Osteocyte (in vitro differentiated cells): Measurements from ENCODE around the gene SYNE1. TPM values are rescaled to one million over a fixed set of nuclear protein-coding genes. Genes with fewer than 3 reads are reported as not detected.
A peak's percentile ranks its signal among the peaks of the same experiment; 100 is the strongest.

ENCODE experiments used
- DNase-seq: peaks from one replicate; pipeline ENCODE4 v3.0.0; 2021; ENCODE audit warnings: mixed read lengths; ENCODE audit not compliant: unreplicated experiment; ENCODE audit errors: extremely low spot score
- H3K27ac Mint-ChIP-seq: one replicate; pipeline ENCODE4 v1.8.0; 2021; ENCODE audit warnings: mild to moderate bottlenecking, mixed read lengths; ENCODE audit not compliant: unreplicated experiment
- H3K27me3 Mint-ChIP-seq: one replicate; pipeline ENCODE4 v1.8.0; 2021; ENCODE audit warnings: mixed read lengths; ENCODE audit not compliant: unreplicated experiment
- H3K36me3 Mint-ChIP-seq: one replicate; pipeline ENCODE4 v1.8.0; 2021; ENCODE audit warnings: mixed read lengths; ENCODE audit not compliant: unreplicated experiment
- H3K4me1 Mint-ChIP-seq: one replicate; pipeline ENCODE4 v1.8.0; 2021; ENCODE audit warnings: mixed read lengths; ENCODE audit not compliant: unreplicated experiment
- H3K4me3 Mint-ChIP-seq: one replicate; pipeline ENCODE4 v1.8.0; 2021; ENCODE audit warnings: mild to moderate bottlenecking, moderate library complexity, mixed read lengths; ENCODE audit not compliant: unreplicated experiment
- H3K9me3 Mint-ChIP-seq: one replicate; pipeline ENCODE4 v1.8.0; 2021; ENCODE audit warnings: mixed read lengths; ENCODE audit not compliant: unreplicated experiment
- CTCF ChIP-seq: fragments of 200-600 bp; sonication (generic); IDR thresholded peaks from 2 replicates; pipeline ENCODE4 v1.5.0; 2021; ENCODE audit warnings: antibody characterized with exemption, mild to moderate bottlenecking, moderate library complexity
- total RNA-seq: library from RNA; stranded (reverse); gene quantifications from 2 replicates; pipeline ENCODE4 v1.2.1, GENCODE V29; 2021

Gene SYNE1
- total RNA-seq, 1 donor from 2014 or later: 130 TPM

GRCh38 chr6:152240436-152240835 is 396.7 kb downstream of the SYNE1 start:
- Mint-ChIP-seq H3K27me3 (no peaks in the 10 kb centered on the region), H3K4me3 (no peak overlapping the region), H3K27ac (no peak overlapping the region), H3K36me3 (peaks cover 59% of the 10 kb centered on the region), H3K4me1 (peaks cover 23% of the 10 kb centered on the region), H3K9me3 (no peaks in the 10 kb centered on the region)
- no peak for DNase-seq
- TF ChIP-seq CTCF: no peak

GRCh38 chr6:152236370-152237097 is 400.6 kb downstream of the SYNE1 start:
- no peak for DNase-seq
- H3K9me3 Mint-ChIP-seq: no peaks in the 10 kb centered on the region
- no peak overlapping the region for H3K27ac Mint-ChIP-seq
- no peak for TF ChIP-seq CTCF
- H3K36me3 Mint-ChIP-seq: peaks cover 60% of the 10 kb centered on the region
- H3K4me3 Mint-ChIP-seq: no peak overlapping the region
- peaks cover 10% of the 10 kb centered on the region for H3K4me1 Mint-ChIP-seq
- H3K27me3 Mint-ChIP-seq: no peaks in the 10 kb centered on the region

- H3K36me3 Mint-ChIP-seq: peaks cover 47% of the 10 kb centered on the region
- H3K27me3 Mint-ChIP-seq: no peaks in the 10 kb centered on the region
- peaks cover 10% of the 10 kb centered on the region for H3K4me1 Mint-ChIP-seq
- H3K27ac Mint-ChIP-seq: peak overlapping the region; percentile 72
- DNase-seq: no peak
- H3K9me3 Mint-ChIP-seq: no peaks in the 10 kb centered on the region
- H3K4me3 Mint-ChIP-seq: no peak overlapping the region
- TF ChIP-seq CTCF: no peak
These were observed 403.4 kb downstream of the SYNE1 start for GRCh38 chr6:152233547-152234320.

GRCh38 chr6:152232501-152233151 is 404.5 kb downstream of the SYNE1 start:
- no peak overlapping the region for H3K4me3 Mint-ChIP-seq
- TF ChIP-seq CTCF: no peak
- peaks cover 43% of the 10 kb centered on the region for H3K36me3 Mint-ChIP-seq
- peaks cover 10% of the 10 kb centered on the region for H3K4me1 Mint-ChIP-seq
- no peaks in the 10 kb centered on the region for H3K27me3 Mint-ChIP-seq
- no peak for DNase-seq
- peak overlapping the region; percentile 72 for H3K27ac Mint-ChIP-seq
- H3K9me3 Mint-ChIP-seq: no peaks in the 10 kb centered on the region

- no peak overlapping the region for H3K27ac Mint-ChIP-seq
- peaks cover 10% of the 10 kb centered on the region for H3K4me1 Mint-ChIP-seq
- H3K9me3 Mint-ChIP-seq: no peaks in the 10 kb centered on the region
These were observed 407.8 kb downstream of the SYNE1 start for GRCh38 chr6:152229330-152229729.

More at GRCh38 chr6:152229330-152229729, 407.8 kb downstream of the SYNE1 start:
- H3K36me3 Mint-ChIP-seq: peaks cover 37% of the 10 kb centered on the region
- no peak for DNase-seq
- H3K27me3 Mint-ChIP-seq: no peaks in the 10 kb centered on the region
- no peak for TF ChIP-seq CTCF
- no peak overlapping the region for H3K4me3 Mint-ChIP-seq
